DOHH2 (cell line): ENCODE measurements around the gene METTL24.

Experiments used
- EZH2phosphoT487 ChIP-seq: fragments of 200-600 bp; sonication (generic); IDR thresholded peaks from 2 replicates; pipeline ENCODE4 v1.6.1; 2017; ENCODE audit warnings: borderline replicate concordance, mild to moderate bottlenecking, antibody characterized with exemption, low read length, moderate library complexity, mixed read lengths
- TF ChIP-seq, protein P1 (sequence below): fragments of 200-600 bp; sonication (generic); IDR thresholded peaks from one replicate; pipeline ENCODE4 v1.5.1; 2014; ENCODE audit warnings: antibody characterized with exemption, mild to moderate bottlenecking, low read depth, low read length; ENCODE audit not compliant: poor library complexity, severe bottlenecking

GRCh38 chr6:110221738-110222137, 136.4 kb downstream of the METTL24 start:
- TF ChIP-seq, protein P1, sequence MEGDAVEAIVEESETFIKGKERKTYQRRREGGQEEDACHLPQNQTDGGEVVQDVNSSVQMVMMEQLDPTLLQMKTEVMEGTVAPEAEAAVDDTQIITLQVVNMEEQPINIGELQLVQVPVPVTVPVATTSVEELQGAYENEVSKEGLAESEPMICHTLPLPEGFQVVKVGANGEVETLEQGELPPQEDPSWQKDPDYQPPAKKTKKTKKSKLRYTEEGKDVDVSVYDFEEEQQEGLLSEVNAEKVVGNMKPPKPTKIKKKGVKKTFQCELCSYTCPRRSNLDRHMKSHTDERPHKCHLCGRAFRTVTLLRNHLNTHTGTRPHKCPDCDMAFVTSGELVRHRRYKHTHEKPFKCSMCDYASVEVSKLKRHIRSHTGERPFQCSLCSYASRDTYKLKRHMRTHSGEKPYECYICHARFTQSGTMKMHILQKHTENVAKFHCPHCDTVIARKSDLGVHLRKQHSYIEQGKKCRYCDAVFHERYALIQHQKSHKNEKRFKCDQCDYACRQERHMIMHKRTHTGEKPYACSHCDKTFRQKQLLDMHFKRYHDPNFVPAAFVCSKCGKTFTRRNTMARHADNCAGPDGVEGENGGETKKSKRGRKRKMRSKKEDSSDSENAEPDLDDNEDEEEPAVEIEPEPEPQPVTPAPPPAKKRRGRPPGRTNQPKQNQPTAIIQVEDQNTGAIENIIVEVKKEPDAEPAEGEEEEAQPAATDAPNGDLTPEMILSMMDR = no peak
- TF ChIP-seq EZH2phosphoT487 = no peak
